Trophoblast cell (in vitro differentiated cells and primary cell): ENCODE results near the gene EDN1.

Experiments
- DNase-seq, 2 donors: peaks; one replicate each; pipeline ENCODE4 v3.0.0-alpha.2; 2016
- H2AFZ ChIP-seq: 2 replicates; pipeline ENCODE4 v1.6.1; 2013; ENCODE audit warnings: low read length, moderate library complexity, mild to moderate bottlenecking; ENCODE audit not compliant: insufficient read depth, poor library complexity
- H2AK5ac ChIP-seq: 2 replicates; pipeline ENCODE4 v1.6.1; 2013; ENCODE audit warnings: mild to moderate bottlenecking, low read length
- H2BK120ac ChIP-seq: 2 replicates; pipeline ENCODE4 v1.6.1; 2013; ENCODE audit warnings: low read length, mild to moderate bottlenecking, moderate library complexity; ENCODE audit not compliant: insufficient read depth, poor library complexity
- H2BK12ac ChIP-seq: 2 replicates; pipeline ENCODE4 v1.6.1; 2013; ENCODE audit warnings: mild to moderate bottlenecking, low read length, moderate library complexity
- H2BK5ac ChIP-seq: 2 replicates; pipeline ENCODE4 v1.6.1; 2013; ENCODE audit warnings: low read length, low read depth, moderate library complexity, mild to moderate bottlenecking; ENCODE audit not compliant: poor library complexity
- H3K14ac ChIP-seq: 2 replicates; pipeline ENCODE4 v1.6.1; 2013; ENCODE audit warnings: mild to moderate bottlenecking, low read length
- H3K18ac ChIP-seq: 2 replicates; pipeline ENCODE4 v1.6.1; 2013; ENCODE audit warnings: mild to moderate bottlenecking, low read length
- H3K23ac ChIP-seq: 2 replicates; pipeline ENCODE4 v1.6.1; 2013; ENCODE audit warnings: low read length
- H3K27ac ChIP-seq: 2 replicates; pipeline ENCODE4 v1.5.1; 2013; ENCODE audit warnings: low read depth, mild to moderate bottlenecking, inconsistent platforms, low read length, moderate library complexity
- H3K27me3 ChIP-seq: 2 replicates; pipeline ENCODE4 v1.6.1; 2013; ENCODE audit warnings: inconsistent platforms, mild to moderate bottlenecking, low read length, moderate library complexity; ENCODE audit not compliant: insufficient read depth
- H3K36me3 ChIP-seq, 2 experiments: 1 replicate in 1 of 2; 2 replicates in 1 of 2; pipeline ENCODE4 v1.6.1; 2013; ENCODE audit warnings: low read length in 2 of 2, mild to moderate bottlenecking in 2 of 2, moderate library complexity in 1 of 2; ENCODE audit not compliant: insufficient read depth in 2 of 2, control insufficient read depth in 1 of 2
- H3K4ac ChIP-seq: 2 replicates; pipeline ENCODE4 v1.6.1; 2013; ENCODE audit warnings: low read depth, mild to moderate bottlenecking, low read length, moderate library complexity
- H3K4me1 ChIP-seq, 2 experiments: 1 replicate in 1 of 2; 2 replicates in 1 of 2; pipeline ENCODE4 v1.6.1; 2013; ENCODE audit warnings: low read length in 2 of 2, mild to moderate bottlenecking in 2 of 2, moderate library complexity in 1 of 2; ENCODE audit not compliant: insufficient read depth in 2 of 2, control insufficient read depth in 1 of 2
- H3K4me2 ChIP-seq: 2 replicates; pipeline ENCODE4 v1.6.1; 2013; ENCODE audit warnings: inconsistent platforms, mild to moderate bottlenecking, low read length, moderate library complexity
- H3K4me3 ChIP-seq: 2 replicates; pipeline ENCODE4 v1.5.1; 2013; ENCODE audit warnings: mild to moderate bottlenecking, low read depth, low read length, inconsistent platforms
- H3K79me1 ChIP-seq: one replicate; pipeline ENCODE4 v1.6.1; 2013; ENCODE audit warnings: low read length
- H3K79me2 ChIP-seq: 2 replicates; pipeline ENCODE4 v1.6.1; 2013; ENCODE audit warnings: low read length, mild to moderate bottlenecking; ENCODE audit not compliant: control insufficient read depth, insufficient read depth, poor library complexity
- H3K9ac ChIP-seq: 2 replicates; pipeline ENCODE4 v1.6.1; 2013; ENCODE audit warnings: mild to moderate bottlenecking, low read length
- H3K9me3 ChIP-seq: 2 replicates; pipeline ENCODE4 v1.6.1; 2013; ENCODE audit warnings: low read depth, mild to moderate bottlenecking, control low read depth, inconsistent platforms, low read length; ENCODE audit not compliant: insufficient read depth
- H4K12ac ChIP-seq: 2 replicates; pipeline ENCODE4 v1.6.1; 2013; ENCODE audit warnings: low read depth, mild to moderate bottlenecking, low read length, moderate library complexity
- H4K8ac ChIP-seq: 2 replicates; pipeline ENCODE4 v1.6.1; 2013; ENCODE audit warnings: low read depth, mild to moderate bottlenecking, low read length, moderate library complexity
- H4K91ac ChIP-seq: one replicate; pipeline ENCODE4 v1.6.1; 2013; ENCODE audit warnings: low read depth, mild to moderate bottlenecking, low read length, moderate library complexity
- WGBS: extraction: QIAGEN DNeasy Blood & Tissue Kit; methylation state at CpG from one replicate; pipeline ENCODE4 v1.1.7; 2013; ENCODE audit warnings: missing lambda C conversion rate; ENCODE audit not compliant: insufficient read length, insufficient coverage; ENCODE audit errors: extremely low coverage; 5-methylcytosine and 5-hydroxymethylcytosine counted together

EDN1 gene

DNA sequence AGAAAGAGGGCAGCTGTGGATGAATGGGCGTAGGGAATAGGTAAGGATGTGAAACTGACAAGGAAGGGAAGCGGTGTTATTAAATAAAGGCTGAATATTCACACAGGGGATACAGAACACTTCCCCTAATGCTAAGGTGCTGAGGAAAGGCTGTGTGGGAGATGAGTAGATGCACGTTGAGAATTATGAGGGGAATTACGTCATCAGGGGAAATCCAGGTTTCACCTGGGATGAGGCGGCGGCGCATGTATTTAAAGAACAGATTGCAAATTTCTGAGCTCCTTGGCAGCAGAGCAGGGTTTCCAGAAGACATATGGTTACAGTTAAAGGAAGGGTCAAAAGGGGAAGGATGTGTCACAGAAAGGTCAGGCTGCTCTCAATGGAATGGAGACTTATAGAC, 28.7 kb upstream of the EDN1 start:
- H3K4me3 ChIP-seq, result no peak overlapping the region
- H3K14ac ChIP-seq, result no peak overlapping the region
- no peak overlapping the region for H3K4me2 ChIP-seq
- no peaks in the 10 kb centered on the region for H3K9me3 ChIP-seq
- no peaks in the 10 kb centered on the region for H3K79me1 ChIP-seq
- 100% methylated on average over 2 of the region's 7 CpGs for WGBS
- no peak overlapping the region for H4K8ac ChIP-seq
- H3K4ac ChIP-seq, result no peak overlapping the region
- no peaks in the 10 kb centered on the region for H3K27me3 ChIP-seq
- no peak overlapping the region for H3K27ac ChIP-seq
- no peak overlapping the region for H3K18ac ChIP-seq
- H3K79me2 ChIP-seq, result no peaks in the 10 kb centered on the region
- H2AFZ ChIP-seq, result no peak overlapping the region
- peaks cover 2 to 7% of the 10 kb centered on the region in 2 experiments for H3K4me1 ChIP-seq
- no peak overlapping the region for H2BK120ac ChIP-seq
- H3K9ac ChIP-seq, result no peak overlapping the region
- H2AK5ac ChIP-seq, result no peak overlapping the region
- DNase-seq, result peak in 1 of 2 donors; percentile 25
- H2BK12ac ChIP-seq, result no peak overlapping the region
- H4K91ac ChIP-seq, result no peak overlapping the region
- H3K23ac ChIP-seq, result no peak overlapping the region
- no peak overlapping the region for H4K12ac ChIP-seq
- no peak overlapping the region for H2BK5ac ChIP-seq
- no peaks in the 10 kb centered on the region for H3K36me3 ChIP-seq

DNA sequence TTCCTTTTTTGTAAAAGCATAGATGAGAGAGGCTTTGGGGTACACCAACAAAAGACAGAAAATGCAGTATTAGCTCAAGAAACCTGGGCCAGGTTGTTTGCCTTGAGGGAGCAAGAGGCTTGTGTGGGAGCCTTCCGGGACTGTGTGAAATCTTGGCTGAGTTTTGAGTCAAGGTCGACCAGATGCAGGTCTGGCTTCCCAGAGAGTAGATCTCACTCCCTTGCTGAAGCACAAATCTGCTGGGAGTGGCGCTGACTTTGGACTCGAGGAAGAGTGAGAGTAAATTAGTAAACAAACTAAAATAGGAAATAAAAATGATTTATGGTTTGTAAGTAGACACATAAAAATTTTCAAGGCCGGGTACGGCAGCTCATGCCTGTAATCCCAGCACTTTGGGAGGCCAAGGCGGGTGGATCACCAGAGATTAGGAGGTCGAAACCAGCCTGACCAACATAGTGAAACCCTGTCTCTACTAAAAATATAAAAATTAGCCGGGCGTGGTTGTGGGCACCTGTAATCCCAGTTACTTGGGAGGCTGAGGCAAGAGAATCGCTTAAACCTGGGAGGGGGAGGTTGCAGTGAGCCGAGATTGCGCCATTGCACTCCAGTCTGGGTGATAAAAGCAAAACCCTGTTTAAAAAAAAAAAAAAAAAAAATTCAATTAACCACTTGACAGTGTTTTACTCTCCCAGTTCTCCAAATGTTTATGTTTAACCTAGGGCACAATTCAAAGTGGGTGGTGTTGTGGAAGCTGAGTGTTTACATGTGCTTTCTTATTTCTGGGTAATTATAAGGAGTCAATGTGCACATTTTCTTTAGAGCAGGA, 27.7 kb upstream of the EDN1 start:
- no peak overlapping the region for H4K91ac ChIP-seq
- H3K4ac ChIP-seq, result no peak overlapping the region
- no peak overlapping the region for H2BK120ac ChIP-seq
- no peak overlapping the region for H3K4me2 ChIP-seq
- no peaks in the 10 kb centered on the region for H3K36me3 ChIP-seq
- no peak for DNase-seq
- H4K8ac ChIP-seq, result no peak overlapping the region
- no peak overlapping the region for H2AK5ac ChIP-seq
- no peak overlapping the region for H3K9ac ChIP-seq
- H3K27ac ChIP-seq, result no peak overlapping the region
- H3K9me3 ChIP-seq, result no peaks in the 10 kb centered on the region
- H2AFZ ChIP-seq, result no peak overlapping the region
- no peaks in the 10 kb centered on the region for H3K79me2 ChIP-seq
- no peaks in the 10 kb centered on the region for H3K79me1 ChIP-seq
- no peak overlapping the region for H3K23ac ChIP-seq
- peaks cover 3 to 7% of the 10 kb centered on the region in 2 experiments for H3K4me1 ChIP-seq
- H2BK5ac ChIP-seq, result no peak overlapping the region
- no peak overlapping the region for H3K18ac ChIP-seq
- H3K27me3 ChIP-seq, result no peaks in the 10 kb centered on the region
- no CpG with 5 or more reads among the region's 13 CpGs for WGBS
- no peak overlapping the region for H3K4me3 ChIP-seq
- no peak overlapping the region for H2BK12ac ChIP-seq
- H4K12ac ChIP-seq, result no peak overlapping the region
- H3K14ac ChIP-seq, result no peak overlapping the region

GRCh38 chr6:12263403-12263802, 26.8 kb upstream of the EDN1 start:
- Histone ChIP-seq H3K23ac (no peak overlapping the region), H3K9ac (no peak overlapping the region), H2BK120ac (no peak overlapping the region), H4K91ac (no peak overlapping the region), H2BK12ac (no peak overlapping the region), H3K27me3 (no peaks in the 10 kb centered on the region), H3K79me2 (no peaks in the 10 kb centered on the region), H3K79me1 (no peaks in the 10 kb centered on the region), H3K14ac (no peak overlapping the region), H2AFZ (no peak overlapping the region), H3K18ac (no peak overlapping the region), H3K4me1 (peaks cover 3 to 7% of the 10 kb centered on the region in 2 experiments), H3K4ac (no peak overlapping the region), H3K27ac (no peak overlapping the region), H3K4me2 (no peak overlapping the region), H2AK5ac (no peak overlapping the region), H4K8ac (no peak overlapping the region), H4K12ac (no peak overlapping the region), H3K4me3 (no peak overlapping the region), H3K9me3 (no peaks in the 10 kb centered on the region), H2BK5ac (no peak overlapping the region), H3K36me3 (no peaks in the 10 kb centered on the region)
- DNase-seq, result no peak
- no CpG with 5 or more reads among the region's 2 CpGs for WGBS

DNA sequence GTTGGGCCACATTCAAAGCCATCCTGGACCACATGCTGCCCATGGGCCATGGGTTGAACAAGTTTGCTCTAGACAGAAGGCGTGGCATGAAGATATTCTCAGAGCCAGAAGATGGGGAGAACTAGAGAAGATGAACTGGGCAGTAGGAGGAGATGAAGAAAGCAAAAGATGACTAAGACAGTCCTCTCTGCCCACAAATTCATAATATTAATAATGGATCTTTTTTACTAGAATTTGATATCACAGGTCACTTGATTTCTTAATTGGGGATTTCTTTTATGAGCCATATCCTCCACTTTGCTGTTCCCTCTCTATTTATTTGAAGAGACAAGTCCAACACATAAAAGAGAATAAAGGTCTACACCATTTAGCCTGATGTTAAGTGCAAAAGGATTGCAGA, 25.5 kb upstream of the EDN1 start:
- Histone ChIP-seq H3K4me1 (peaks cover 3 to 5% of the 10 kb centered on the region in 2 experiments), H3K9me3 (no peaks in the 10 kb centered on the region), H2AFZ (no peak overlapping the region), H3K18ac (no peak overlapping the region), H3K4me2 (no peak overlapping the region), H3K9ac (no peak overlapping the region), H3K27ac (no peak overlapping the region), H4K8ac (no peak overlapping the region), H2BK12ac (no peak overlapping the region), H4K91ac (no peak overlapping the region), H3K27me3 (no peaks in the 10 kb centered on the region), H3K4me3 (no peak overlapping the region), H3K14ac (no peak overlapping the region), H2AK5ac (no peak overlapping the region), H2BK5ac (no peak overlapping the region), H3K36me3 (no peaks in the 10 kb centered on the region), H3K79me1 (no peaks in the 10 kb centered on the region), H2BK120ac (no peak overlapping the region), H4K12ac (no peak overlapping the region), H3K4ac (no peak overlapping the region), H3K23ac (no peak overlapping the region), H3K79me2 (no peaks in the 10 kb centered on the region)
- no CpG with 5 or more reads among the region's 1 CpG for WGBS
- DNase-seq, result no peak
